ENCODE data around the gene POLR1E. TPM values are rescaled to one million over a fixed set of nuclear protein-coding genes. Genes with fewer than 3 reads are reported as not detected.
A peak's percentile ranks its signal among the peaks of the same experiment; 100 is the strongest.
"Not testable (repeated sequence)": the region's sequence is repeated elsewhere in the genome, so short reads cannot be mapped to it uniquely, and the experiment has no call there.

The POLR1E gene
- total RNA-seq, 4 donors from 2014 or later, result 16.7 to 22.3 (median 17.6) TPM

- TF ChIP-seq POLR2A (IDR thresholded peaks at IDR 0.05) (no peak), CTCF (IDR thresholded peaks at IDR 0.05 in 4 of 5, conservative IDR thresholded peaks at IDR 0.05 in 1 of 5) (no peak)
- no peak for DNase-seq
- Histone ChIP-seq H3K4me1 (no peaks in the 10 kb centered on the region), H3K27me3 (no peaks in the 10 kb centered on the region), H3K27ac (no peak overlapping the region), H3K4me3 (no peak overlapping the region), H3K9me3 (no peaks in the 10 kb centered on the region), H3K36me3 (peaks cover 0 to 54% of the 10 kb centered on the region in 2 donors)
- no peak for ATAC-seq
- in situ Hi-C loops (cut with MboI; ENCODE audit: low sequenced_read_pairs in 4 of 4), result no loop called here
- intact Hi-C loops (cut with DNase I; ENCODE audit: low total_unique reads), result no loop called here
Measured at GRCh38 chr9:37508834-37509206, 23.1 kb downstream of the POLR1E start.

- peaks cover 0 to 55% of the 10 kb centered on the region in 2 donors for H3K36me3 ChIP-seq
- intact Hi-C loops (cut with DNase I; ENCODE audit: low total_unique reads), result no loop called here
Measured at GRCh38 chr9:37509536-37509935, 23.8 kb downstream of the POLR1E start.

GRCh38 chr9:37510053-37510452 is 24.3 kb downstream of the POLR1E start:
- intact Hi-C loops (cut with DNase I; ENCODE audit: low total_unique reads); in situ Hi-C loops (cut with MboI; ENCODE audit: low sequenced_read_pairs in 4 of 4); DNase-seq: not testable (repeated sequence)

More at GRCh38 chr9:37509536-37509935, 23.8 kb downstream of the POLR1E start:
- Histone ChIP-seq H3K4me3 (no peak overlapping the region), H3K27me3 (no peaks in the 10 kb centered on the region), H3K9me3 (no peaks in the 10 kb centered on the region), H3K4me1 (no peaks in the 10 kb centered on the region), H3K27ac (no peak overlapping the region)
- TF ChIP-seq POLR2A (IDR thresholded peaks at IDR 0.05) (no peak), CTCF (IDR thresholded peaks at IDR 0.05 in 4 of 5, conservative IDR thresholded peaks at IDR 0.05 in 1 of 5) (no peak)
- DNase-seq (no peak), ATAC-seq (no peak)
- in situ Hi-C loops (cut with MboI; ENCODE audit: low sequenced_read_pairs in 4 of 4), result no loop called here

GRCh38 chr9:37511016-37512010 is 25.6 kb downstream of the POLR1E start:
- in situ Hi-C loops (cut with MboI; ENCODE audit: low sequenced_read_pairs in 4 of 4), result no loop called here
- ATAC-seq (peak in 1 of 2 donors; percentile 31), DNase-seq (no peak)
- Histone ChIP-seq H3K9me3 (no peaks in the 10 kb centered on the region), H3K4me3 (no peak overlapping the region), H3K36me3 (peaks cover 0 to 73% of the 10 kb centered on the region in 2 donors), H3K27me3 (no peaks in the 10 kb centered on the region), H3K4me1 (no peaks in the 10 kb centered on the region), H3K27ac (no peak overlapping the region)
- intact Hi-C loops (cut with DNase I; ENCODE audit: low total_unique reads), result no loop called here
- TF ChIP-seq CTCF (IDR thresholded peaks at IDR 0.05 in 4 of 5, conservative IDR thresholded peaks at IDR 0.05 in 1 of 5), result no peak
- TF ChIP-seq POLR2A (IDR thresholded peaks at IDR 0.05), result no peak

More at GRCh38 chr9:37510053-37510452, 24.3 kb downstream of the POLR1E start:
- not testable (repeated sequence) for H3K4me3 ChIP-seq, H3K27me3 ChIP-seq, ATAC-seq, H3K4me1 ChIP-seq, H3K9me3 ChIP-seq, H3K27ac ChIP-seq
- peaks cover 0 to 60% of the 10 kb centered on the region in 2 donors for H3K36me3 ChIP-seq

- intact Hi-C loops (cut with DNase I; ENCODE audit: low total_unique reads) (no loop called here), in situ Hi-C loops (cut with MboI; ENCODE audit: low sequenced_read_pairs in 4 of 4) (no loop called here)
- H3K27ac ChIP-seq, result no peak overlapping the region
- DNase-seq, result no peak
- no peaks in the 10 kb centered on the region for H3K9me3 ChIP-seq
- no peak for ATAC-seq
- H3K36me3 ChIP-seq, result peaks cover 0 to 75% of the 10 kb centered on the region in 2 donors
- TF ChIP-seq POLR2A (IDR thresholded peaks at IDR 0.05), result no peak
- TF ChIP-seq CTCF (IDR thresholded peaks at IDR 0.05 in 4 of 5, conservative IDR thresholded peaks at IDR 0.05 in 1 of 5), result no peak
- no peak overlapping the region for H3K4me3 ChIP-seq
- no peaks in the 10 kb centered on the region for H3K4me1 ChIP-seq
- no peaks in the 10 kb centered on the region for H3K27me3 ChIP-seq
Measured at GRCh38 chr9:37512437-37512836, 26.7 kb downstream of the POLR1E start.

- H3K4me1 ChIP-seq; H3K4me3 ChIP-seq; intact Hi-C loops (cut with DNase I; ENCODE audit: low total_unique reads); H3K9me3 ChIP-seq; in situ Hi-C loops (cut with MboI; ENCODE audit: low sequenced_read_pairs in 4 of 4); DNase-seq; H3K27me3 ChIP-seq; H3K27ac ChIP-seq; ATAC-seq: not testable (repeated sequence)
- peaks cover 0 to 79% of the 10 kb centered on the region in 2 donors for H3K36me3 ChIP-seq
Measured at GRCh38 chr9:37514415-37514814, 28.7 kb downstream of the POLR1E start.
